ENCODE data around the gene TMEM95. TPM values are rescaled to one million over a fixed set of nuclear protein-coding genes. Genes with fewer than 3 reads are reported as not detected.

Gene TMEM95
- total and polyA plus RNA-seq, 4 donors = not detected

GRCh38 chr17:7321466-7321865 is 33.5 kb upstream of the TMEM95 start:
- peaks cover 0 to under 1% (median 0%) of the 10 kb centered on the region in 4 donors for H3K4me1 ChIP-seq (ENCODE audit: control insufficient read depth in 4 of 4, insufficient read depth in 4 of 4, low read length in 3 of 4)
- H3K9me3 ChIP-seq (ENCODE audit: control insufficient read depth in 4 of 4, low read length in 3 of 4) = no peaks in the 10 kb centered on the region
- no peak overlapping the region for H3K27ac ChIP-seq (ENCODE audit: low read depth in 1 of 2, low read length in 2 of 2)
- no peak overlapping the region for H3K4me3 ChIP-seq (ENCODE audit: low read depth in 1 of 3, low read length in 3 of 3)
- no peaks in the 10 kb centered on the region for H3K27me3 ChIP-seq (ENCODE audit: control insufficient read depth in 4 of 4, insufficient read depth in 4 of 4, low read length in 3 of 4)
- no peak for TF ChIP-seq GABPA (IDR thresholded peaks at IDR 0.05 in 1 of 2, conservative IDR thresholded peaks at IDR 0.05 in 1 of 2)
- no peak for TF ChIP-seq MAX (IDR thresholded peaks at IDR 0.05)
- TF ChIP-seq FOXA1 (IDR thresholded peaks at IDR 0.05) = no peak
- no peak for TF ChIP-seq TAF1 (conservative IDR thresholded peaks at IDR 0.05)
- no peak for TF ChIP-seq CTCF (IDR thresholded peaks at IDR 0.05; ENCODE audit: low read depth, low read length, missing input control)
- TF ChIP-seq RXRA (IDR thresholded peaks at IDR 0.05) = no peak
- TF ChIP-seq NR2F2 (IDR thresholded peaks at IDR 0.05) = no peak
- TF ChIP-seq ZBTB33 (IDR thresholded peaks at IDR 0.05) = no peak
- TF ChIP-seq ATF3 (IDR thresholded peaks at IDR 0.05) = no peak
- TF ChIP-seq RAD21 (IDR thresholded peaks at IDR 0.05) = no peak
- no peak for TF ChIP-seq YY1 (IDR thresholded peaks at IDR 0.05)
- TF ChIP-seq HNF4G (IDR thresholded peaks at IDR 0.05) = no peak
- no peak for TF ChIP-seq REST (IDR thresholded peaks at IDR 0.05)
- TF ChIP-seq EGR1 (IDR thresholded peaks at IDR 0.05; ENCODE audit: low read depth in 2 of 2) = no peak
- no peak overlapping the region for H3K9ac ChIP-seq (ENCODE audit: low read depth in 1 of 2, low read length in 2 of 2)
- WGBS = 93% methylated on average over 15 of the region's 15 CpGs
- peaks cover 17 to 78% (median 36%) of the 10 kb centered on the region in 4 donors for H3K36me3 ChIP-seq (ENCODE audit: control insufficient read depth in 4 of 4, insufficient read depth in 3 of 4, low read depth in 1 of 4, low read length in 3 of 4)
- no peak for DNase-seq (ENCODE audit: low spot score)

GRCh38 chr17:7322520-7323194 is 32.3 kb upstream of the TMEM95 start:
- 93% methylated on average over 22 of the region's 22 CpGs for WGBS
- Histone ChIP-seq H3K9ac (ENCODE audit: low read depth in 1 of 2, low read length in 2 of 2) (no peak overlapping the region), H3K27me3 (ENCODE audit: control insufficient read depth in 4 of 4, insufficient read depth in 4 of 4, low read length in 3 of 4) (no peaks in the 10 kb centered on the region), H3K9me3 (ENCODE audit: control insufficient read depth in 4 of 4, low read length in 3 of 4) (no peaks in the 10 kb centered on the region), H3K4me3 (ENCODE audit: low read depth in 1 of 3, low read length in 3 of 3) (no peak overlapping the region), H3K4me1 (ENCODE audit: control insufficient read depth in 4 of 4, insufficient read depth in 4 of 4, low read length in 3 of 4) (peaks cover 0 to 2% (median 0%) of the 10 kb centered on the region in 4 donors), H3K27ac (ENCODE audit: low read depth in 1 of 2, low read length in 2 of 2) (no peak overlapping the region), H3K36me3 (ENCODE audit: control insufficient read depth in 4 of 4, insufficient read depth in 3 of 4, low read depth in 1 of 4, low read length in 3 of 4) (peaks cover 18 to 72% (median 33%) of the 10 kb centered on the region in 4 donors)
- no peak for DNase-seq (ENCODE audit: low spot score)
- TF ChIP-seq EGR1 (IDR thresholded peaks at IDR 0.05; ENCODE audit: low read depth in 2 of 2) = no peak
- TF ChIP-seq JUND (IDR thresholded peaks at IDR 0.05) = no peak
- TF ChIP-seq RXRA (IDR thresholded peaks at IDR 0.05) = no peak
- no peak for TF ChIP-seq REST (IDR thresholded peaks at IDR 0.05)
- no peak for TF ChIP-seq FOXA2 (IDR thresholded peaks at IDR 0.05)
- TF ChIP-seq MAX (IDR thresholded peaks at IDR 0.05) = no peak
- no peak for TF ChIP-seq HNF4A (conservative IDR thresholded peaks at IDR 0.05)
- no peak for TF ChIP-seq FOXA1 (IDR thresholded peaks at IDR 0.05)
- TF ChIP-seq HNF4G (IDR thresholded peaks at IDR 0.05) = no peak
- no peak for TF ChIP-seq YY1 (IDR thresholded peaks at IDR 0.05)
- no peak for TF ChIP-seq TAF1 (conservative IDR thresholded peaks at IDR 0.05)
- no peak for TF ChIP-seq SP1 (IDR thresholded peaks at IDR 0.05)
- no peak for TF ChIP-seq NR2F2 (IDR thresholded peaks at IDR 0.05)
